GM18499 (cell line): Measurements from ENCODE around the gene DYSF.

ENCODE experiments used
- ATAC-seq: cut with Tn5 transposase; IDR thresholded peaks from one replicate; pipeline ENCODE4 v1.9.1; 2021; ENCODE audit warnings: moderate number of reproducible peaks; ENCODE audit not compliant: insufficient read depth, unreplicated experiment

DYSF gene

GRCh38 chr2:71735676-71736075, 282.3 kb downstream of the DYSF start:
- ATAC-seq, result no peak
